Loucy (cell line): Measurements from ENCODE around the gene TPRA1.

Experiments used
- EZH2phosphoT487 ChIP-seq: fragments of 200-600 bp; IDR thresholded peaks from 2 replicates; pipeline ENCODE4 v1.6.1; 2018; ENCODE audit warnings: antibody characterized with exemption, mild to moderate bottlenecking, moderate library complexity, borderline replicate concordance
- TF ChIP-seq, protein P1 (sequence below): fragments of 200-600 bp; sonication (generic); conservative IDR thresholded peaks from 2 replicates; pipeline ENCODE4 v1.5.1; 2014; ENCODE audit warnings: mild to moderate bottlenecking, antibody characterized with exemption, low read length

DNA sequence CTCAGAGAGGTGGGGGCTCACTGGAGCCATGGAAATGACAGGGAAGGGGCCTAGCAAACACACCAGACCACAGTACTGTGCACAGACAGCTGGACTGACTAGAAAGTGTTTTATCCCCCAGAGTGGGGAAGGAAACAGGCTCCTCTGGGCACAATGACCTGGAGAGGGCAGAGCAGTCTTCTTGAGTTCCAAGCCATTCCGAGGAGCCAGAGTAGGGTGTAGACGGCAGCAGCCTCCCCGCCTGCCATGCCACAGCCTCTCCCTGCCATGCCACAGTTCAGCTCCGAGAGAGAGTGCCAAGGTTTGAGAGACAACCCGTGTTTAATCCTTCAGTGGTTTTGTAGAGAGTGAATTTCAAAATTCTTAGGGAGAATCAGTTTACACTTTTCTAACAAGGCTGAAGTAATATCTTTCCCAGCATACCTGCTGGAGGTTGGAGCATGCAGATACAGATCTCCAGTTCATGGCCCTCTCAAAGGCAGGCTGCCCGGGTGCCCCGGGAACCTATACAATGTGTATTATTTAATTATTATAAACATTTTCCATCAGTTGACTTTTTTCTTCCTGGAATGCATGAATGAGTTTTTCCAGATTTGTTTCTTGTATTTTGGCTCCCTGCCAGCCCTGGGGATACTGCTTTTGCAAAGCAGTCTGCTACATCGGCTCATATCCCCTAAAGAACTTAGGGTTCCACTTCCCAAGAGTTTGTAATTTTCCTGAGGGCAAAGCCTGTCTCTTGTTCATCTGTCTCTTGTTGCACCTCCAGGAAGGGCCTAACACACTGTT is 41.7 kb upstream of the TPRA1 start:
- TF ChIP-seq, protein P1, sequence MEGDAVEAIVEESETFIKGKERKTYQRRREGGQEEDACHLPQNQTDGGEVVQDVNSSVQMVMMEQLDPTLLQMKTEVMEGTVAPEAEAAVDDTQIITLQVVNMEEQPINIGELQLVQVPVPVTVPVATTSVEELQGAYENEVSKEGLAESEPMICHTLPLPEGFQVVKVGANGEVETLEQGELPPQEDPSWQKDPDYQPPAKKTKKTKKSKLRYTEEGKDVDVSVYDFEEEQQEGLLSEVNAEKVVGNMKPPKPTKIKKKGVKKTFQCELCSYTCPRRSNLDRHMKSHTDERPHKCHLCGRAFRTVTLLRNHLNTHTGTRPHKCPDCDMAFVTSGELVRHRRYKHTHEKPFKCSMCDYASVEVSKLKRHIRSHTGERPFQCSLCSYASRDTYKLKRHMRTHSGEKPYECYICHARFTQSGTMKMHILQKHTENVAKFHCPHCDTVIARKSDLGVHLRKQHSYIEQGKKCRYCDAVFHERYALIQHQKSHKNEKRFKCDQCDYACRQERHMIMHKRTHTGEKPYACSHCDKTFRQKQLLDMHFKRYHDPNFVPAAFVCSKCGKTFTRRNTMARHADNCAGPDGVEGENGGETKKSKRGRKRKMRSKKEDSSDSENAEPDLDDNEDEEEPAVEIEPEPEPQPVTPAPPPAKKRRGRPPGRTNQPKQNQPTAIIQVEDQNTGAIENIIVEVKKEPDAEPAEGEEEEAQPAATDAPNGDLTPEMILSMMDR = no peak
- TF ChIP-seq EZH2phosphoT487 = no peak
